GM23338 (cell line): ENCODE results near the gene ASCL2. TPM values are rescaled to one million over a fixed set of nuclear protein-coding genes. Genes with fewer than 3 reads are reported as not detected.

ENCODE experiments used
- ATAC-seq: fragments of 200-7000 bp; cut with Tn5 transposase; 3 replicates; pipeline ENCODE4 v1.9.1; 2020
- DNase-seq: peaks from one replicate; pipeline ENCODE4 v3.0.0-alpha.2; 2015; ENCODE audit warnings: low spot score
- H2AFZ ChIP-seq: fragments of 200-600 bp; sonication (generic); 2 replicates; pipeline ENCODE4 v1.8.0; 2016; ENCODE audit warnings: antibody characterized with exemption, mild to moderate bottlenecking, moderate library complexity
- H3F3A ChIP-seq: fragments of 200-600 bp; sonication (generic); replicated peaks from 2 replicates; pipeline ENCODE4 v1.8.0; 2017; ENCODE audit warnings: antibody characterized with exemption, mixed run types, low read depth
- H3K27ac ChIP-seq: fragments of 200-600 bp; sonication (generic); 2 replicates; pipeline ENCODE4 v1.6.1; 2016; ENCODE audit warnings: low read depth
- H3K27me3 ChIP-seq: fragments of 200-600 bp; sonication (generic); 2 replicates; pipeline ENCODE4 v1.8.0; 2016; ENCODE audit warnings: mild to moderate bottlenecking, mixed run types, moderate library complexity; ENCODE audit not compliant: insufficient read depth
- H3K36me3 ChIP-seq: fragments of 200-600 bp; sonication (generic); 2 replicates; pipeline ENCODE4 v1.8.0; 2016; ENCODE audit warnings: mild to moderate bottlenecking; ENCODE audit not compliant: insufficient read depth
- H3K4me1 ChIP-seq: fragments of 200-600 bp; sonication (generic); 2 replicates; pipeline ENCODE4 v1.8.0; 2016; ENCODE audit warnings: mild to moderate bottlenecking, moderate library complexity; ENCODE audit not compliant: insufficient read depth
- H3K4me2 ChIP-seq: fragments of 200-600 bp; sonication (generic); 2 replicates; pipeline ENCODE4 v1.7.1; 2017; ENCODE audit warnings: mixed run types
- H3K4me3 ChIP-seq: fragments of 200-600 bp; sonication (generic); 2 replicates; pipeline ENCODE4 v1.6.1; 2016; ENCODE audit warnings: mixed run types
- H3K79me2 ChIP-seq: fragments of 200-600 bp; sonication (generic); replicated peaks from 2 replicates; pipeline ENCODE4 v1.8.0; 2017; ENCODE audit warnings: mild to moderate bottlenecking; ENCODE audit not compliant: insufficient read depth
- H3K9me2 ChIP-seq: fragments of 200-600 bp; sonication (generic); 2 replicates; pipeline ENCODE4 v1.8.0; 2017; ENCODE audit not compliant: insufficient read depth
- H4K20me1 ChIP-seq: fragments of 200-600 bp; sonication (generic); replicated peaks from 2 replicates; pipeline ENCODE4 v1.8.0; 2017; ENCODE audit warnings: mild to moderate bottlenecking; ENCODE audit not compliant: insufficient read depth
- H3K27ac Mint-ChIP-seq: 2 replicates; pipeline ENCODE4 v1.8.0; 2020; ENCODE audit warnings: inconsistent platforms, mild to moderate bottlenecking, moderate library complexity, mixed read lengths
- H3K27me3 Mint-ChIP-seq: 3 replicates; pipeline ENCODE4 v1.8.0; 2022; ENCODE audit warnings: low read depth, mild to moderate bottlenecking, moderate library complexity, mixed read lengths, inconsistent platforms; ENCODE audit not compliant: insufficient read depth, poor library complexity
- H3K36me3 Mint-ChIP-seq: 3 replicates; pipeline ENCODE4 v1.8.0; 2021; ENCODE audit warnings: low read depth, mild to moderate bottlenecking, inconsistent platforms, moderate library complexity, mixed read lengths
- H3K4me1 Mint-ChIP-seq: 3 replicates; pipeline ENCODE4 v1.8.0; 2020; ENCODE audit warnings: mild to moderate bottlenecking, inconsistent platforms, mixed read lengths
- H3K4me3 Mint-ChIP-seq: 3 replicates; pipeline ENCODE4 v1.8.0; 2021; ENCODE audit warnings: moderate library complexity, mild to moderate bottlenecking, inconsistent platforms, mixed read lengths
- H3K9me3 Mint-ChIP-seq: 3 replicates; pipeline ENCODE4 v1.8.0; 2020; ENCODE audit warnings: moderate library complexity, mild to moderate bottlenecking, inconsistent platforms, mixed read lengths
- CREB1 ChIP-seq: fragments of 250-450 bp; sonication (Bioruptor Pico); IDR thresholded peaks from 2 replicates; pipeline ENCODE4 v1.5.0; 2020; ENCODE audit warnings: low read depth, mild to moderate bottlenecking, moderate library complexity
- ETS1 ChIP-seq: IDR thresholded peaks from 2 replicates; pipeline ENCODE4 v1.6.1; 2016; ENCODE audit warnings: antibody characterized with exemption
- EZH2phosphoT487 ChIP-seq: fragments of 200-600 bp; sonication (generic); IDR thresholded peaks from one replicate; pipeline ENCODE4 v1.8.1; 2018; ENCODE audit warnings: antibody characterized with exemption; ENCODE audit not compliant: unreplicated experiment
- JUNB ChIP-seq: IDR thresholded peaks from one replicate; pipeline ENCODE4 v1.6.1; 2016; ENCODE audit warnings: antibody characterized with exemption; ENCODE audit not compliant: unreplicated experiment
- NANOG ChIP-seq: IDR thresholded peaks from 2 replicates; pipeline ENCODE4 v1.6.1; 2016; ENCODE audit warnings: antibody characterized with exemption, borderline replicate concordance
- POLR2AphosphoS5 ChIP-seq: IDR thresholded peaks from 2 replicates; pipeline ENCODE4 v1.6.1; 2016; ENCODE audit warnings: antibody characterized with exemption, low read depth
- STAT1 ChIP-seq: IDR thresholded peaks from one replicate; pipeline ENCODE4 v1.6.1; 2016; ENCODE audit warnings: antibody characterized with exemption; ENCODE audit not compliant: unreplicated experiment
- ZNF331 ChIP-seq: fragments of 250-450 bp; sonication (Bioruptor Pico); IDR thresholded peaks from 2 replicates; pipeline ENCODE4 v1.5.0; 2020; ENCODE audit warnings: low read depth, mild to moderate bottlenecking, moderate library complexity
- polyA plus RNA-seq: library from polyadenylated mRNA; unstranded; fragments of >200 nt; fragmentation: Nextera tagmentation; extraction: Ambion mirVana; gene quantifications from 2 replicates; pipeline ENCODE4 v1.2.1, GENCODE V29; 2016
- total RNA-seq: library from RNA; depleted of rRNA; stranded (reverse); fragments of >200 nt; shearing (Covaris generic); gene quantifications from 2 replicates; pipeline ENCODE4 v1.2.3, GENCODE V29; 2014
- TF ChIP-seq, protein P1 (sequence below), 2 experiments: fragments of 200-600 bp in 1 of 2; sonication (generic) in 1 of 2; conservative IDR thresholded peaks; 2 replicates each; pipeline versions ENCODE4 v1.5.1 to v1.6.1; 2016 to 2017; ENCODE audit warnings: antibody characterized with exemption in 2 of 2, low read depth in 2 of 2, mild to moderate bottlenecking in 2 of 2, moderate library complexity in 1 of 2
- TF ChIP-seq, protein P2 (sequence below): fragments of 250-450 bp; sonication (Bioruptor Pico); IDR thresholded peaks from 2 replicates; pipeline ENCODE4 v1.5.0; 2020; ENCODE audit warnings: mild to moderate bottlenecking, moderate library complexity

The ASCL2 gene
- total and polyA plus RNA-seq, 2 experiments from 2014 or later: 0.57 to 1.6 TPM

DNA sequence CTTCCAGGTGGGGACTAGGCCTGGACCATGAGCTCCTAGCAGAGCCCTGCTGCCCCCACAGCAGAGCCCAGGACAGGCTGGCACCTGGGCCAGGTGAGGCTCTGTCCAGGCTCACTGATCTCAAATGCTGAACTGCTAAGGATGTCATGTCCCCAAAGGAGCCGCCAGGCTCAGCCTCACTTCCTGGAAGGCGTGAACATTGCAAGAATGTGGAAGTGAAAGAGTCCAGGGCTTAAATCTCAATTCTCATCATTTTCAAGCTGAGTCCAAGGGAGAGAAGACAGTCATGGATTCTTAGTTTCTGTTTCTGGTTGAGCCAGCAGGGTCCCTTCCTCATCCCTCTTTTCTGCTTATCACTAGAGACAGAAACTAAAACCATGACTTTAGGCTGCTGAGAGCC lies 5.0 kb downstream of the ASCL2 start (continued):
- TF ChIP-seq ZNF331 (CRISPR knock-in tag): no peak
- TF ChIP-seq ETS1: no peak
- no peak for TF ChIP-seq POLR2AphosphoS5
- no peak for TF ChIP-seq NANOG

- Histone ChIP-seq H4K20me1 (no peaks in the 10 kb centered on the region), H3K27ac (no peak overlapping the region), H3K79me2 (no peaks in the 10 kb centered on the region), H2AFZ (no peak overlapping the region), H3K27me3 (peaks cover 25% of the 10 kb centered on the region), H3F3A (no peaks in the 10 kb centered on the region), H3K4me3 (no peak overlapping the region), H3K4me2 (no peak overlapping the region), H3K36me3 (no peaks in the 10 kb centered on the region), H3K9me2 (no peaks in the 10 kb centered on the region), H3K4me1 (peaks cover 6% of the 10 kb centered on the region)
- DNase-seq (no peak), ATAC-seq (no peak)
- Mint-ChIP-seq H3K9me3 (no peaks in the 10 kb centered on the region), H3K27me3 (peaks cover 28% of the 10 kb centered on the region), H3K4me3 (no peak overlapping the region), H3K4me1 (peaks cover 11% of the 10 kb centered on the region), H3K36me3 (no peaks in the 10 kb centered on the region), H3K27ac (no peak overlapping the region)
- TF ChIP-seq STAT1 (no peak), EZH2phosphoT487 (no peak), JUNB (no peak), POLR2AphosphoS5 (no peak), ZNF331 (CRISPR knock-in tag) (no peak), CREB1 (CRISPR knock-in tag) (no peak)
- TF ChIP-seq, protein P1, sequence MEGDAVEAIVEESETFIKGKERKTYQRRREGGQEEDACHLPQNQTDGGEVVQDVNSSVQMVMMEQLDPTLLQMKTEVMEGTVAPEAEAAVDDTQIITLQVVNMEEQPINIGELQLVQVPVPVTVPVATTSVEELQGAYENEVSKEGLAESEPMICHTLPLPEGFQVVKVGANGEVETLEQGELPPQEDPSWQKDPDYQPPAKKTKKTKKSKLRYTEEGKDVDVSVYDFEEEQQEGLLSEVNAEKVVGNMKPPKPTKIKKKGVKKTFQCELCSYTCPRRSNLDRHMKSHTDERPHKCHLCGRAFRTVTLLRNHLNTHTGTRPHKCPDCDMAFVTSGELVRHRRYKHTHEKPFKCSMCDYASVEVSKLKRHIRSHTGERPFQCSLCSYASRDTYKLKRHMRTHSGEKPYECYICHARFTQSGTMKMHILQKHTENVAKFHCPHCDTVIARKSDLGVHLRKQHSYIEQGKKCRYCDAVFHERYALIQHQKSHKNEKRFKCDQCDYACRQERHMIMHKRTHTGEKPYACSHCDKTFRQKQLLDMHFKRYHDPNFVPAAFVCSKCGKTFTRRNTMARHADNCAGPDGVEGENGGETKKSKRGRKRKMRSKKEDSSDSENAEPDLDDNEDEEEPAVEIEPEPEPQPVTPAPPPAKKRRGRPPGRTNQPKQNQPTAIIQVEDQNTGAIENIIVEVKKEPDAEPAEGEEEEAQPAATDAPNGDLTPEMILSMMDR (conservative IDR thresholded peaks at IDR 0.05; ENCODE audit: low read depth in 2 of 2): no peak
Measured at GRCh38 chr11:2264366-2265053, 5.9 kb downstream of the ASCL2 start.

GRCh38 chr11:2263724-2264360 lies 6.5 kb downstream of the ASCL2 start:
- Mint-ChIP-seq H3K4me3 (no peak overlapping the region), H3K4me1 (peaks cover 11% of the 10 kb centered on the region), H3K27ac (no peak overlapping the region), H3K9me3 (no peaks in the 10 kb centered on the region), H3K36me3 (no peaks in the 10 kb centered on the region), H3K27me3 (peaks cover 29% of the 10 kb centered on the region)
- no peak for ATAC-seq
- Histone ChIP-seq H3K4me1 (peaks cover 6% of the 10 kb centered on the region), H3K36me3 (no peaks in the 10 kb centered on the region), H4K20me1 (no peaks in the 10 kb centered on the region), H3K27me3 (peaks cover 18% of the 10 kb centered on the region), H3K79me2 (no peaks in the 10 kb centered on the region), H3K9me2 (no peaks in the 10 kb centered on the region), H3F3A (no peaks in the 10 kb centered on the region), H3K27ac (no peak overlapping the region), H3K4me2 (no peak overlapping the region), H3K4me3 (no peak overlapping the region), H2AFZ (no peak overlapping the region)
- TF ChIP-seq EZH2phosphoT487 (no peak), ZNF331 (CRISPR knock-in tag) (no peak)
- TF ChIP-seq, protein P2, sequence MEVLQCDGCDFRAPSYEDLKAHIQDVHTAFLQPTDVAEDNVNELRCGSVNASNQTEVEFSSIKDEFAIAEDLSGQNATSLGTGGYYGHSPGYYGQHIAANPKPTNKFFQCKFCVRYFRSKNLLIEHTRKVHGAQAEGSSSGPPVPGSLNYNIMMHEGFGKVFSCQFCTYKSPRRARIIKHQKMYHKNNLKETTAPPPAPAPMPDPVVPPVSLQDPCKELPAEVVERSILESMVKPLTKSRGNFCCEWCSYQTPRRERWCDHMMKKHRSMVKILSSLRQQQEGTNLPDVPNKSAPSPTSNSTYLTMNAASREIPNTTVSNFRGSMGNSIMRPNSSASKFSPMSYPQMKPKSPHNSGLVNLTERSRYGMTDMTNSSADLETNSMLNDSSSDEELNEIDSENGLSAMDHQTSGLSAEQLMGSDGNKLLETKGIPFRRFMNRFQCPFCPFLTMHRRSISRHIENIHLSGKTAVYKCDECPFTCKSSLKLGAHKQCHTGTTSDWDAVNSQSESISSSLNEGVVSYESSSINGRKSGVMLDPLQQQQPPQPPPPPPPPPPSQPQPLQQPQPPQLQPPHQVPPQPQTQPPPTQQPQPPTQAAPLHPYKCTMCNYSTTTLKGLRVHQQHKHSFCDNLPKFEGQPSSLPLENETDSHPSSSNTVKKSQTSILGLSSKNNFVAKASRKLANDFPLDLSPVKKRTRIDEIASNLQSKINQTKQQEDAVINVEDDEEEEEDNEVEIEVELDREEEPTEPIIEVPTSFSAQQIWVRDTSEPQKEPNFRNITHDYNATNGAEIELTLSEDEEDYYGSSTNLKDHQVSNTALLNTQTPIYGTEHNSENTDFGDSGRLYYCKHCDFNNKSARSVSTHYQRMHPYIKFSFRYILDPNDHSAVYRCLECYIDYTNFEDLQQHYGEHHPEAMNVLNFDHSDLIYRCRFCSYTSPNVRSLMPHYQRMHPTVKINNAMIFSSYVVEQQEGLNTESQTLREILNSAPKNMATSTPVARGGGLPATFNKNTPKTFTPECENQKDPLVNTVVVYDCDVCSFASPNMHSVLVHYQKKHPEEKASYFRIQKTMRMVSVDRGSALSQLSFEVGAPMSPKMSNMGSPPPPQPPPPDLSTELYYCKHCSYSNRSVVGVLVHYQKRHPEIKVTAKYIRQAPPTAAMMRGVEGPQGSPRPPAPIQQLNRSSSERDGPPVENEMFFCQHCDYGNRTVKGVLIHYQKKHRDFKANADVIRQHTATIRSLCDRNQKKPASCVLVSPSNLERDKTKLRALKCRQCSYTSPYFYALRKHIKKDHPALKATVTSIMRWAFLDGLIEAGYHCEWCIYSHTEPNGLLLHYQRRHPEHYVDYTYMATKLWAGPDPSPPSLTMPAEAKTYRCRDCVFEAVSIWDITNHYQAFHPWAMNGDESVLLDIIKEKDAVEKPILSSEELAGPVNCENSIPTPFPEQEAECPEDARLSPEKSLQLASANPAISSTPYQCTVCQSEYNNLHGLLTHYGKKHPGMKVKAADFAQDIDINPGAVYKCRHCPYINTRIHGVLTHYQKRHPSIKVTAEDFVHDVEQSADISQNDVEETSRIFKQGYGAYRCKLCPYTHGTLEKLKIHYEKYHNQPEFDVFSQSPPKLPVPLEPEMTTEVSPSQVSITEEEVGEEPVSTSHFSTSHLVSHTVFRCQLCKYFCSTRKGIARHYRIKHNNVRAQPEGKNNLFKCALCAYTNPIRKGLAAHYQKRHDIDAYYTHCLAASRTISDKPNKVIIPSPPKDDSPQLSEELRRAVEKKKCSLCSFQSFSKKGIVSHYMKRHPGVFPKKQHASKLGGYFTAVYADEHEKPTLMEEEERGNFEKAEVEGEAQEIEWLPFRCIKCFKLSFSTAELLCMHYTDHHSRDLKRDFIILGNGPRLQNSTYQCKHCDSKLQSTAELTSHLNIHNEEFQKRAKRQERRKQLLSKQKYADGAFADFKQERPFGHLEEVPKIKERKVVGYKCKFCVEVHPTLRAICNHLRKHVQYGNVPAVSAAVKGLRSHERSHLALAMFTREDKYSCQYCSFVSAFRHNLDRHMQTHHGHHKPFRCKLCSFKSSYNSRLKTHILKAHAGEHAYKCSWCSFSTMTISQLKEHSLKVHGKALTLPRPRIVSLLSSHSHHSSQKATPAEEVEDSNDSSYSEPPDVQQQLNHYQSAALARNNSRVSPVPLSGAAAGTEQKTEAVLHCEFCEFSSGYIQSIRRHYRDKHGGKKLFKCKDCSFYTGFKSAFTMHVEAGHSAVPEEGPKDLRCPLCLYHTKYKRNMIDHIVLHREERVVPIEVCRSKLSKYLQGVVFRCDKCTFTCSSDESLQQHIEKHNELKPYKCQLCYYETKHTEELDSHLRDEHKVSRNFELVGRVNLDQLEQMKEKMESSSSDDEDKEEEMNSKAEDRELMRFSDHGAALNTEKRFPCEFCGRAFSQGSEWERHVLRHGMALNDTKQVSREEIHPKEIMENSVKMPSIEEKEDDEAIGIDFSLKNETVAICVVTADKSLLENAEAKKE (CRISPR knock-in tag): no peak
- DNase-seq: no peak
